Sigmoid colon (tissue), 7 donors: ENCODE results near the gene ARG2. TPM values are rescaled to one million over a fixed set of nuclear protein-coding genes. Genes with fewer than 3 reads are reported as not detected.

Experiments
- DNase-seq: peaks from one replicate; pipeline ENCODE4 v3.0.0-alpha.2; 2019
- H3K27ac ChIP-seq, 4 donors: fragments of 200-600 bp; sonication (generic); one replicate each; pipeline ENCODE4 v1.5.1; 2016 to 2019; ENCODE audit warnings: mild to moderate bottlenecking in 1 of 4
- H3K27me3 ChIP-seq, 3 donors: fragments of 200-600 bp; sonication (generic); one replicate each; pipeline ENCODE4 v1.5.1; 2019; ENCODE audit warnings: mild to moderate bottlenecking in 1 of 3
- H3K36me3 ChIP-seq, 4 donors: fragments of 200-600 bp; sonication (generic); one replicate each; pipeline ENCODE4 v1.5.1; 2016 to 2019
- H3K4me1 ChIP-seq, 4 donors: fragments of 200-600 bp; sonication (generic); one replicate each; pipeline ENCODE4 v1.5.1; 2017 to 2019
- H3K4me3 ChIP-seq, 4 donors: fragments of 200-600 bp; sonication (generic); one replicate each; pipeline ENCODE4 v1.5.1; 2017 to 2019; ENCODE audit warnings: mild to moderate bottlenecking in 2 of 4, moderate library complexity in 1 of 4
- H3K9me3 ChIP-seq, 4 donors: fragments of 200-600 bp in 3 of 4; sonication (generic) in 3 of 4; one replicate each; pipeline versions ENCODE4 v1.5.1 to v1.6.1; 2013 to 2019
- CTCF ChIP-seq, 4 experiments: fragments of 450-650 bp in 3 of 4; fragments of 200-600 bp in 1 of 4; IDR thresholded peaks; one replicate each; pipeline ENCODE4 v1.5.1; 2016 to 2019; ENCODE audit warnings: antibody characterized with exemption in 4 of 4, mild to moderate bottlenecking in 3 of 4, moderate library complexity in 2 of 4
- EP300 ChIP-seq, 4 donors: sonication (generic); formaldehyde crosslinking; IDR thresholded peaks; one replicate each; pipeline ENCODE4 v1.6.1; 2017; ENCODE audit warnings: antibody characterized with exemption in 4 of 4
- POLR2A ChIP-seq, 2 donors: fragments of 450-650 bp; IDR thresholded peaks; one replicate each; pipeline ENCODE4 v1.6.1; 2016; ENCODE audit warnings: antibody characterized with exemption in 2 of 2, mild to moderate bottlenecking in 2 of 2, moderate library complexity in 2 of 2
- POLR2AphosphoS5 ChIP-seq, 4 donors: sonication (generic); formaldehyde crosslinking; IDR thresholded peaks; one replicate each; pipeline ENCODE4 v1.6.1; 2017; ENCODE audit warnings: antibody characterized with exemption in 4 of 4
- WGBS, 2 donors: extraction: QIAGEN DNeasy Blood & Tissue Kit; methylation state at CpG; one replicate each; pipeline ENCODE4 v1.1.7; 2013; 5-methylcytosine and 5-hydroxymethylcytosine counted together
- intact Hi-C: fragments of 100-400 bp; cut with DNase I; formaldehyde crosslinking; loops from one replicate; pipeline ENCODE4 v1.15.1; 2023
- polyA plus RNA-seq, 3 donors: library from polyadenylated mRNA; stranded (reverse); fragments of 200-250 nt; gene quantifications; one replicate each; pipeline ENCODE4 v1.2.3, GENCODE V29; 2013
- total RNA-seq, 4 donors: library from RNA; depleted of rRNA; stranded (reverse); fragments of >200 nt; gene quantifications; one replicate each; pipeline ENCODE4 v1.1.0, GENCODE V29; 2016
- donor health status: healthy with polysubstance abuse.
- donor health status: Bipolar disorder and iron deficiency.
- donor health status: healthy.

Gene ARG2
- total and polyA plus RNA-seq, 7 donors = 0.60 to 59.2 (median 5.7) TPM

- 70 to 89% methylated on average over 5 of the region's 5 CpGs for WGBS, 2 donors
- DNase-seq = no peak
- TF ChIP-seq CTCF (IDR thresholded peaks at IDR 0.05) (no peak), POLR2A (IDR thresholded peaks at IDR 0.05) (no peak), EP300 (IDR thresholded peaks at IDR 0.05) (no peak), POLR2AphosphoS5 (IDR thresholded peaks at IDR 0.05) (no peak)
- Histone ChIP-seq H3K9me3 (no peaks in the 10 kb centered on the region), H3K36me3 (no peaks in the 10 kb centered on the region), H3K27ac (no peak overlapping the region), H3K27me3 (no peaks in the 10 kb centered on the region), H3K4me3 (no peak overlapping the region), H3K4me1 (no peaks in the 10 kb centered on the region)
- intact Hi-C loops = no loop called here
Measured at GRCh38 chr14:67633451-67634147, 13.9 kb downstream of the ARG2 start.

- no peaks in the 10 kb centered on the region for H3K4me1 ChIP-seq
- no peak overlapping the region for H3K27ac ChIP-seq
- H3K27me3 ChIP-seq = no peaks in the 10 kb centered on the region
- H3K4me3 ChIP-seq = no peak overlapping the region
- intact Hi-C loops = no loop called here
- no peaks in the 10 kb centered on the region for H3K9me3 ChIP-seq
- DNase-seq = no peak
- no peaks in the 10 kb centered on the region for H3K36me3 ChIP-seq
- WGBS, 2 donors = 63 to 69% methylated on average over 3 of the region's 3 CpGs
- TF ChIP-seq EP300 (IDR thresholded peaks at IDR 0.05) (no peak), POLR2AphosphoS5 (IDR thresholded peaks at IDR 0.05) (no peak), CTCF (IDR thresholded peaks at IDR 0.05) (no peak), POLR2A (IDR thresholded peaks at IDR 0.05) (no peak)
Measured at GRCh38 chr14:67636361-67636919, 16.7 kb downstream of the ARG2 start.

- DNase-seq = no peak
- Histone ChIP-seq H3K27me3 (no peaks in the 10 kb centered on the region), H3K4me1 (no peaks in the 10 kb centered on the region), H3K9me3 (no peaks in the 10 kb centered on the region), H3K4me3 (no peak overlapping the region), H3K27ac (no peak overlapping the region), H3K36me3 (no peaks in the 10 kb centered on the region)
- intact Hi-C loops = no loop called here
- 93 to 95% methylated on average over 3 of the region's 3 CpGs for WGBS, 2 donors
- TF ChIP-seq POLR2A (IDR thresholded peaks at IDR 0.05) = no peak
- TF ChIP-seq EP300 (IDR thresholded peaks at IDR 0.05) = no peak
- TF ChIP-seq POLR2AphosphoS5 (IDR thresholded peaks at IDR 0.05) = no peak
- TF ChIP-seq CTCF (IDR thresholded peaks at IDR 0.05) = no peak
Measured at GRCh38 chr14:67638642-67639041, 18.9 kb downstream of the ARG2 start.

- Histone ChIP-seq H3K27ac (no peak overlapping the region), H3K4me1 (peaks cover 0 to 15% (median 0%) of the 10 kb centered on the region in 4 donors), H3K4me3 (no peak overlapping the region), H3K9me3 (no peaks in the 10 kb centered on the region), H3K36me3 (peaks cover 0 to 8% (median 0%) of the 10 kb centered on the region in 4 donors), H3K27me3 (no peaks in the 10 kb centered on the region)
- intact Hi-C loops = no loop called here
- 92 to 93% methylated on average over 1 of the region's 1 CpG for WGBS, 2 donors
- DNase-seq = no peak
- TF ChIP-seq CTCF (IDR thresholded peaks at IDR 0.05) (no peak), POLR2AphosphoS5 (IDR thresholded peaks at IDR 0.05) (no peak), EP300 (IDR thresholded peaks at IDR 0.05) (no peak), POLR2A (IDR thresholded peaks at IDR 0.05) (no peak)
Measured at GRCh38 chr14:67641480-67641879, 21.8 kb downstream of the ARG2 start.
